GM13976 (cell line): ENCODE results near the gene NCAPD3.

ENCODE experiments used
- DNase-seq: peaks from one replicate; pipeline ENCODE4 v3.0.0; 2012; ENCODE audit warnings: low spot score
- CTCF ChIP-seq: IDR thresholded peaks from 2 replicates; pipeline ENCODE4 v1.5.1; 2012; ENCODE audit warnings: borderline replicate concordance, mild to moderate bottlenecking; ENCODE audit not compliant: insufficient read depth; ENCODE audit errors: extremely low read depth, missing control alignments, control extremely low read depth
- in situ Hi-C: fragments of 300-500 bp; cut with MboI; formaldehyde crosslinking; loops from one replicate; pipeline ENCODE4 v1.12.0; 2022; ENCODE audit warnings: low sequenced_read_pairs, mixed read lengths, inconsistent platforms; ENCODE audit not compliant: unreplicated experiment

The NCAPD3 gene

GRCh38 chr11:134155946-134156865 lies 67.6 kb downstream of the NCAPD3 start:
- in situ Hi-C loops, result no loop called here

GRCh38 chr11:134155456-134155855 lies 68.3 kb downstream of the NCAPD3 start:
- DNase-seq, result no peak
- TF ChIP-seq CTCF, result no peak
- in situ Hi-C loops, result no loop called here

More at GRCh38 chr11:134155946-134156865, 67.6 kb downstream of the NCAPD3 start:
- TF ChIP-seq CTCF, result no peak
- DNase-seq, result no peak

GRCh38 chr11:134154441-134154840 lies 69.3 kb downstream of the NCAPD3 start:
- no peak for TF ChIP-seq CTCF
- no peak for DNase-seq
- in situ Hi-C loops, result no loop called here

GRCh38 chr11:134153147-134153905 lies 70.4 kb downstream of the NCAPD3 start:
- TF ChIP-seq CTCF, result no peak
- DNase-seq, result no peak
- in situ Hi-C loops, result no loop called here

- in situ Hi-C loops, result no loop called here
- no peak for DNase-seq
- no peak for TF ChIP-seq CTCF
These were observed 71.1 kb downstream of the NCAPD3 start for GRCh38 chr11:134152696-134153095.

GRCh38 chr11:134151083-134151747 lies 72.6 kb downstream of the NCAPD3 start:
- in situ Hi-C loops, result no loop called here
- no peak for TF ChIP-seq CTCF
- DNase-seq, result no peak
